ENCODE results near the gene AP2S1.

DNA sequence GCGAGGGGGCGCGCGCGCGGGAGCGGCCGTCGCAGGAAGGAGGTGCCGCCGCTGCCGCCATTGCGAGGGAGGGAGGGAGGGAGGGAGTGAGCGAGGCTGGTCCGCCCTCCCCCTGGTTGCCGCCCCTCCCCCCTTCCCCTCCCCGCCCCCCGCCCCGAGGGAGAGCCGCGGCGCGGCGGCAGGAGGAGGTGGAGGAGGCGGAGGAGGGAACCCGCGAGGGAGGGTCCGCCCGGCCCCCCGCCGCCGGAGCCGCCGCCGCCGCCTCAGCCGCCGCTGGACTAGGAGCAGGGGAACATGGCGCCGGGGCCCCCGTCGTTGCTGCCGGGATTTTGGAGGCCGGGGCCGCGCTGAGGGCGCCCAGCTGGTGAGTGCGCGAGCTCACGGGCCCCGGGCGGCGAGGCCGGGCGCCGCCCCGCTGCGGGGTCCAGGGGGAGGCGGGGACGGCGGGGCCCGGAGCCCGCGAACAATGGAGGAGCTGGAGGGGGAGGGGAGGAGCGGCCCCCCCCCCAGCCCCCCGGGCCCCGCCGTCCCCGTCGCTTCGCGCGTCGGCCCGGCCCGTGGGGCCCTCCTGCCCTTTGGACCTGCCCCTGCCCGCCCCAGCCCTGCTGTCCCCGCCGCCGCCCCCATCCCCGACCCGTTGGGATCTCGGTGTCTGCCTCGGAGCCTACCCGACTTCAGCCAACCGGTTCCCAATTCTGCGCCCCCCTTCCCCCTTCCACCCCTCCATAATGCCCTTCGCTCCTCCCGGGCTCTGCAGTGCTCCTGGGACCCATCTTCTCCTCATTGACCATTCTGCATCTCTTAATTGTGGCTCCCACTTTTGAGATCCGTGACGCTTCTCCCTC is 10.4 kb upstream of the AP2S1 start, which contains the start of gene ARHGAP35:
- no peak for TF ChIP-seq CTCF (conservative IDR thresholded peaks at IDR 0.05; ENCODE audit: low read length)
- no peak for TF ChIP-seq EZH2phosphoT487 (IDR thresholded peaks at IDR 0.05; ENCODE audit: borderline replicate concordance)

Data from Loucy (cell line).